22Rv1 (cell line): ENCODE measurements around the gene GLCE.

Experiments used
- H3K27ac ChIP-seq: fragments of 450-650 bp; 2 replicates; pipeline ENCODE4 v1.5.1; 2017
- ZFX ChIP-seq: fragments of 450-650 bp; IDR thresholded peaks from 2 replicates; pipeline ENCODE4 v1.6.1; 2017; ENCODE audit warnings: antibody characterized with exemption, borderline replicate concordance
- TF ChIP-seq, protein P1 (sequence below): fragments of 450-650 bp; IDR thresholded peaks from 2 replicates; pipeline ENCODE4 v1.5.1; 2017; ENCODE audit warnings: mild to moderate bottlenecking

The GLCE gene

GRCh38 chr15:69308949-69309348 lies 148.5 kb downstream of the GLCE start:
- TF ChIP-seq, protein P1, sequence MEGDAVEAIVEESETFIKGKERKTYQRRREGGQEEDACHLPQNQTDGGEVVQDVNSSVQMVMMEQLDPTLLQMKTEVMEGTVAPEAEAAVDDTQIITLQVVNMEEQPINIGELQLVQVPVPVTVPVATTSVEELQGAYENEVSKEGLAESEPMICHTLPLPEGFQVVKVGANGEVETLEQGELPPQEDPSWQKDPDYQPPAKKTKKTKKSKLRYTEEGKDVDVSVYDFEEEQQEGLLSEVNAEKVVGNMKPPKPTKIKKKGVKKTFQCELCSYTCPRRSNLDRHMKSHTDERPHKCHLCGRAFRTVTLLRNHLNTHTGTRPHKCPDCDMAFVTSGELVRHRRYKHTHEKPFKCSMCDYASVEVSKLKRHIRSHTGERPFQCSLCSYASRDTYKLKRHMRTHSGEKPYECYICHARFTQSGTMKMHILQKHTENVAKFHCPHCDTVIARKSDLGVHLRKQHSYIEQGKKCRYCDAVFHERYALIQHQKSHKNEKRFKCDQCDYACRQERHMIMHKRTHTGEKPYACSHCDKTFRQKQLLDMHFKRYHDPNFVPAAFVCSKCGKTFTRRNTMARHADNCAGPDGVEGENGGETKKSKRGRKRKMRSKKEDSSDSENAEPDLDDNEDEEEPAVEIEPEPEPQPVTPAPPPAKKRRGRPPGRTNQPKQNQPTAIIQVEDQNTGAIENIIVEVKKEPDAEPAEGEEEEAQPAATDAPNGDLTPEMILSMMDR = no peak
- TF ChIP-seq ZFX = no peak
- H3K27ac ChIP-seq = no peak overlapping the region

GRCh38 chr15:69311319-69311721 lies 150.9 kb downstream of the GLCE start:
- H3K27ac ChIP-seq = no peak overlapping the region

GRCh38 chr15:69313432-69314000 lies 153.1 kb downstream of the GLCE start:
- H3K27ac ChIP-seq = no peak overlapping the region
- TF ChIP-seq, protein P1 = no peak
- no peak for TF ChIP-seq ZFX

More at GRCh38 chr15:69311319-69311721, 150.9 kb downstream of the GLCE start:
- TF ChIP-seq, protein P1 = no peak

- H3K27ac ChIP-seq = no peak overlapping the region
- no peak for TF ChIP-seq ZFX
- TF ChIP-seq, protein P1 = no peak
Measured at GRCh38 chr15:69314131-69314530, 153.7 kb downstream of the GLCE start.

DNA sequence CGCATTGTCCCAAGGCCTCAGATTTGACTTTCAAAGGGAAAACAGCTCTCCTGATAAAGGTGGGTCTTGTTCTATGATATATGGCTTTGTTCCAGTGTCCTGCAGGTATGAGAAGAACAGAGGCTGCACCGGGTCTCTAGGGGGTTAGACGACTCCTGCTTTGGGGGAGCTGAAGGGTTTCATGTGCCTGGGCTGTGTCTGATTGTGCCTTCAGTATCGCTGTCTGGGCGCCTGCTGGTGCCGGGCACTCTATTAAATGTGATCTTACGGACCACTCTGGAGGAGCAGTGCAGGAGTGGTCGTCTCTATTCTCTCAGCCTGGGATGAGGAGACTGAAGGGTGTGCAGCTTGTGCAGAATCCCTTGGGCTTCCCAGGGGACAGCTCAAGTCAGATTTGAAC lies 154.3 kb downstream of the GLCE start:
- TF ChIP-seq, protein P1 = no peak
- no peak for TF ChIP-seq ZFX
- H3K27ac ChIP-seq = no peak overlapping the region

DNA sequence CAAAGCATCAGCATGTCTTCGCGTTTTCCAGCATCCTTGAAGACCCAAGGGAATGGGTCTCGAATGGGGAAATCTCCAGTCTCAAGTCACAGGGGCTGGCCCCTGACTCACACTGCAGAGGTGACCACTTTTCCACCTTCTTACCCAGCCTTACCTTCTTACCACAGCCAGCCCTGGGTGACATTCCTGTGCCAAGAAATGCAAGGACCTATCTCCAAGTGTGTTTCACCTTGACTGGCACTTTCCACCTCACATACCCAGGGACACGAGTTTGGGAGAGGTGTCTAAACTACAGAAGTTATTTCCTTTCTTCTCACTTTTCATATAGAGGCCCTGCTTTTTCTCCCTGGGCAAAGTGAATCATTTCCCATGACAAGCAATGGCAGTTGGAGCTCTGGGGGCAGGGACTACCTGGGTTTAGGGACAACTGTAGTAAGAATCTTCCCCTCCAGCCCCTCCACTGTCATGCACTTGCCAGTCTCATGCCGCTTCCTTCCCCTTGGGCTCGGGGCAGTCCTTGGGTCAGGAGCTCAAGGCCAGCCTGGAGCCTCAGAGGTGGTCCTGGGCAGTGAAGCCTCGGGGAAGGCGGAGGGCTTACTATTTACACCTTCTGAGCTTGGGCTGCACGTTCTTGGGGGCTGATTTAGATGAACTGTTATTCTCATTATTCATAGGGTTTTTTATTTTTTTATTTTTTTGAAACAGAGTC lies 155.1 kb downstream of the GLCE start:
- no peak for TF ChIP-seq ZFX
- TF ChIP-seq, protein P1 = no peak
- no peak overlapping the region for H3K27ac ChIP-seq

- H3K27ac ChIP-seq = no peak overlapping the region
- TF ChIP-seq ZFX = no peak
- TF ChIP-seq, protein P1 = no peak
Measured at GRCh38 chr15:69316291-69316690, 155.9 kb downstream of the GLCE start.
